ENCODE measurements around the gene PTPN13.

The PTPN13 gene

DNA sequence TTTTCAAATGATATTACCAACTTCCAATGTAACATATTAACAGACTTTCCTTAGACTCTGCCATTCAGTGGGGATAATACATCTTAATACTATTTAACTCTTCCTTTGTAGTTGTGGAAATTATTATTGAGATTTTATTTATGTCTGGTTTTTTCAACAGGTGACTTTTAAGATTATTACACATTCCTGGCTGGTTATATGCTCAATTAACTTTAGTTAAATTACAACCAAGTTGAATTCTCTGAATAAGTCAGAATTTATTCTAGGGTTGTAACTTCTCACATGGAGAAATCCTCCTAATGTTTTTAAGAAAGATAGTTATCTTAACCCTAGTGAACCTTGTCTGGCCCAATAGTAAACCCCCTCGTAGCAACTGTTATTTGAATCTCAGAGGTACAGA, 147.7 kb downstream of the PTPN13 start:
- TF ChIP-seq, protein P1, sequence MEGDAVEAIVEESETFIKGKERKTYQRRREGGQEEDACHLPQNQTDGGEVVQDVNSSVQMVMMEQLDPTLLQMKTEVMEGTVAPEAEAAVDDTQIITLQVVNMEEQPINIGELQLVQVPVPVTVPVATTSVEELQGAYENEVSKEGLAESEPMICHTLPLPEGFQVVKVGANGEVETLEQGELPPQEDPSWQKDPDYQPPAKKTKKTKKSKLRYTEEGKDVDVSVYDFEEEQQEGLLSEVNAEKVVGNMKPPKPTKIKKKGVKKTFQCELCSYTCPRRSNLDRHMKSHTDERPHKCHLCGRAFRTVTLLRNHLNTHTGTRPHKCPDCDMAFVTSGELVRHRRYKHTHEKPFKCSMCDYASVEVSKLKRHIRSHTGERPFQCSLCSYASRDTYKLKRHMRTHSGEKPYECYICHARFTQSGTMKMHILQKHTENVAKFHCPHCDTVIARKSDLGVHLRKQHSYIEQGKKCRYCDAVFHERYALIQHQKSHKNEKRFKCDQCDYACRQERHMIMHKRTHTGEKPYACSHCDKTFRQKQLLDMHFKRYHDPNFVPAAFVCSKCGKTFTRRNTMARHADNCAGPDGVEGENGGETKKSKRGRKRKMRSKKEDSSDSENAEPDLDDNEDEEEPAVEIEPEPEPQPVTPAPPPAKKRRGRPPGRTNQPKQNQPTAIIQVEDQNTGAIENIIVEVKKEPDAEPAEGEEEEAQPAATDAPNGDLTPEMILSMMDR (IDR thresholded peaks at IDR 0.05; ENCODE audit: extremely low read depth, missing control alignments): no peak
- no peak for DNase-seq (ENCODE audit: low spot score)

- TF ChIP-seq, protein P1 (IDR thresholded peaks at IDR 0.05; ENCODE audit: extremely low read depth, missing control alignments): no peak
- DNase-seq (ENCODE audit: low spot score): no peak
These were observed 150.5 kb downstream of the PTPN13 start for GRCh38 chr4:86744570-86744969.

- no peak for DNase-seq (ENCODE audit: low spot score)
These were observed 155.0 kb downstream of the PTPN13 start for GRCh38 chr4:86749121-86749520.

DNA sequence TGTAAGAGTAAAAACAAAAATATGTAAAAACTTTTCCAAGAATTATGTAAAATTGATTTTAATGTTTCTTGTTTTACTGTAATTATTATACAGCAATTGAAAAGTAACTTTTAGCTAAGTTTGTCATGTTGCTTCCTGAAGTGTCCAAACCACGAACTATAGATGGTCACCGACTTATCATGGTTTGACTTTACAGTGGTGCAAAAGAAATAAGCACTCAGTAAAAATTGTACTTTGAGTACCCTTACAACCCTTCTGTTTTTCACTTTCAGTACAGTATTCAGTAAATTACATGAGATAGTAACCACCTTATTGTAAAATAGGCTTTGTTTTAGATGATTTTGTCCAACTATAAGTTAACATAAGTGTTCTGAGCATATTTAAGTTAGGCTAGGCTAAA, 161.3 kb downstream of the PTPN13 start:
- TF ChIP-seq, protein P1 (IDR thresholded peaks at IDR 0.05; ENCODE audit: extremely low read depth, missing control alignments): no peak
- DNase-seq (ENCODE audit: low spot score): no peak

More at GRCh38 chr4:86749121-86749520, 155.0 kb downstream of the PTPN13 start:
- TF ChIP-seq, protein P1 (IDR thresholded peaks at IDR 0.05; ENCODE audit: extremely low read depth, missing control alignments): no peak

DNA sequence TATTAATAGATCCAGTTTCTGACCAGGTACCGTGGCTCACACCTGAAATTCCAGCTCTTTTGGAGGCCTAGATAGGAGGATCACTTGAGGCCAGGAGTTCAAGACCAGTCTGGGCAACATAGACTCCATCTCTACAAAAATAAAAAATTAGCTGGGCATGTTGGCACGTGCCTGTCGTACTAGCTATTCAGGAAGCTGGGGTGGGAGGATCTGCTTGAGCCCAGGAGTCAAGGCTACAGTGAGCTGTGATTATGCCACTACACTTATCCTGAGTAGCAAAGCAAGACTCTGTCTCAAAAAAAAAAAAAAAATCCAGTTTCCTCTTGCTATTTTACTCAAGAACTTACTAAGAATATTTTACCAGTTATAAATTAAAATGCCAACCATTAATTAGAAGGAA, 163.4 kb downstream of the PTPN13 start:
- DNase-seq (ENCODE audit: low spot score): no peak
- TF ChIP-seq, protein P1 (IDR thresholded peaks at IDR 0.05; ENCODE audit: extremely low read depth, missing control alignments): no peak

- no peak for DNase-seq (ENCODE audit: low spot score)
- TF ChIP-seq, protein P1 (IDR thresholded peaks at IDR 0.05; ENCODE audit: extremely low read depth, missing control alignments): no peak
These were observed 165.2 kb downstream of the PTPN13 start for GRCh38 chr4:86759298-86759697.

DNA sequence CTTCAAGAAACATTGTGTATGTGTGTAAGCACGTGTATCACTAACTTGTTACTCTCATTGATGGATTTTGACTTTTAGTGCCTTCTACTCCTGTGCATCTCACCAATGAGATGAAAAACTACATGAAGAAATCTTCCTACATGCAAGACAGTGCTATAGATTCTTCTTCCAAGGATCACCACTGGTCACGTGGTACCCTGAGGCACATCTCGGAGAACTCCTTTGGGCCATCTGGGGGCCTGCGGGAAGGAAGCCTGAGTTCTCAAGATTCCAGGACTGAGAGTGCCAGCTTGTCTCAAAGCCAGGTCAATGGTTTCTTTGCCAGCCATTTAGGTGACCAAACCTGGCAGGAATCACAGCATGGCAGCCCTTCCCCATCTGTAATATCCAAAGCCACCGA, 168.5 kb downstream of the PTPN13 start:
- no peak for DNase-seq (ENCODE audit: low spot score)
- TF ChIP-seq, protein P1 (IDR thresholded peaks at IDR 0.05; ENCODE audit: extremely low read depth, missing control alignments): no peak
